NK-92 treated with Interleukin-12 subunit alpha and Interleukin-12 subunit beta, amount 100 ng/mL, for 24 hours (cell line): ENCODE data around the gene SPON2.
"Not testable (repeated sequence)": the region's sequence is repeated elsewhere in the genome, so short reads cannot be mapped to it uniquely, and the experiment has no call there.

ENCODE experiments used
- DNase-seq: peaks from one replicate; lab custom pipeline; 2025; lab: John Stamatoyannopoulos, UW

The SPON2 gene

DNA sequence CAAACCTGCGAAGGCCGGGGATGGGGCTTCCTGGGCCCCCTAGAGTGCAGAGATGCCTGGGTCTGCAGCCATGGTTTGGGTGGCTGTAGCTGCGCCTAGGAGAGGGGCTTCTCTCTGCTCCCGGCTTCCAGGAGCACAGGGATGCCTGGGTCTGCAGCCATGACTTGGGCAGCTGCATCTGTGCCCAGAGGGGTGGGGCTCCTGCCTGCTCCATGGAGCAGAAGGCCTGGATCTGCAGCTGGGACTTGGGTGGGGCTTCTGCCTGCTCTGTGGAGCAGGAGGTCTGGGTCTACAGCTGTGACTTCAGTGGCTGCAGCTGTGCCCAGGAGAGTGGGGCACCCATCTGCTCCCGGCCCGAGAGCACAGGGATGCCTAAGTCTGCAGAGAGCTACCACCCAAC, 20.8 kb downstream of the SPON2 start:
- DNase-seq = no peak

GRCh38 chr4:1150875-1151274, 21.5 kb downstream of the SPON2 start:
- no peak for DNase-seq

DNA sequence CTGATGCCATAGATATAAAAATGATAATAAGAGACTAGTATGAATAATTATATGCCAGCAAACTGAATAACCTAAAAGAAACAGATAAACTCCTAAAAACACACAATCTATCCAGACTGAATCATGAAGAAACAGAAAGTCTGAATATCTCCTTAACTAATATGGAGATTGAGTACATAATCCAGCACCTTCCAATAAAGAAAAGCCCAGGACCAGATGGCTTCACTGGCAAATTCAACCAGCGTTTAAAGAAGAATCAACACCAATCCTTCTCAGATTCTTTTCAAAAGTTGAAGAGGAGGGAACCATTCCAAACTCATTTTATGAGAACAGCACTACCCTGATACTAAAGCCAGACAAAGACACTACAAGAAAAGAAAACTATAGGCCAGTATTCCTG, 32.5 kb downstream of the SPON2 start:
- DNase-seq = no peak

- no peak for DNase-seq
Observed at GRCh38 chr4:1137850-1138249, 34.5 kb downstream of the SPON2 start.

DNA sequence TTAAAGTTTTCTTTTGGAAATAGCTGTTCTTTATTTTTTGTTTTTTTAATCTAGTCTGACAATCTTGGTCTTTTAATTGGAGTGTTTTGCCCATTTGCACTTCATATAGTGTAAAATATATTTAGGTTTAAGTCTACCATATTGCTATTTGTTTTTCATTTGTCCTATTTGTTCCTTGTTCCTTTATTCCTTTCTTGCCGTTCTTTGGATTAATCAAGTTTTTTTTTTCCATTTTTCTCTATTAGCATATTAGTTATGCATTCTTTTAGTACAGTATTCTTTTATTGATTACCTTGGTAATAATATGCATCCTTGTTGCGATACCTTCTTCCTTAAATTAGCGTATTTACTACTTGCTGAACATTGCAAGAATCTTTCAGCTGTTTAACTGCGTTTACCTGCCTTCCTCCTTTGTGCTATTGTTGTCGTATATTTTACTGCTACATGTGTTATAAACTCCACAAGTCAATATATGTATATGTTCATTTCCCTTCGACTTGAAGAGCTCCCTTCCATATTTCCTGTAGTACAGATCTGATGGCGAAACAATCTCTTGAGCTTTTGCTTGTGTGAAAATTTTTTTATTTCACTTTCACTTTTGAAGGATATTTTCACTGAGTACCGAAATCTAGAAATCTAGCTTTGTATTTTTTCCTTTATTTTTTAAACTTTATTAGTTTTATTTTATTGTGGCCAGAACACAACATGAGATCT, 35.2 kb downstream of the SPON2 start:
- DNase-seq = no peak

GRCh38 chr4:1136048-1136447, 36.3 kb downstream of the SPON2 start:
- DNase-seq = no peak

GRCh38 chr4:1133033-1133432, 39.4 kb downstream of the SPON2 start:
- DNase-seq = no peak

DNA sequence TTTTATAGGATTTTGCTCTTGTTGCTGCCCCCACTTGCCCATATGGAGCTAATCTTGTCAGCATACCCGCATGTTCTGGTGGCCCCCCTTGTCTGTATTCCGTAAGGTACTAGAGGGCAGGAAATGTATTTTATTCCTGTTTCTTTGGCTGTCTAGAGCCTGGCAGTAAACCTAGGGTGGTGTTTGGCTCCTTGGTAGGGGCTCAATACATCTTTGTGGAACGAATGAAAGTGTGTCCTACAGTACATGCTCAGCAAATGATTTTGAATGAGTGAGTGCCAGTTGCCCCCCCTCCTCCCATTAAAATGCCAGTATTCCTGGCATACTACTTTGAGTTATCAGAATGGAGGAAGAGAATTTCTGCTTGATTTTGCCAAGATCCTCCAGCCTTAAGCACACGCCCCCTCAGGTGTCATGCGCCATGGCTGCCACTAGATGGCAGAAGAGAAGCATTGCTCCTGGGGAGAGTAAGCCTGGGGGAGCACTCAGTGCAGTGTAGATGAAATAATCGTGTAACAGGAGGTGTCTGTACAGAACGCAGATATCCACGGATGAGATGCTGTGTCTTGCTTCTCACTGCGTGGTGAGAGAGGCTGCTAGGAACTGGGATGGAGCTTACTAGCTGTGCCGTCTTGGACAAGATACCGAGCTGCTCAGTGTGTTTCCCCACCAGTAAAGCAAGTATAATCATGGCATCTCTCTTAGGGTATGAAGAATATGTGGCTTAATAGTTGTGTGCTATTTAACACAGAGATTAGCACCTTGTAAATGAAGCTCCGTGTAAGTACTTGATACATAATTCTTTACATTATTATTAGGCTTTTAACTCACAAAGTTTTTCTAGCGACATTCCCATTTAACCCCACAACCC, 41.8 kb downstream of the SPON2 start:
- peak; percentile 22 for DNase-seq

DNA sequence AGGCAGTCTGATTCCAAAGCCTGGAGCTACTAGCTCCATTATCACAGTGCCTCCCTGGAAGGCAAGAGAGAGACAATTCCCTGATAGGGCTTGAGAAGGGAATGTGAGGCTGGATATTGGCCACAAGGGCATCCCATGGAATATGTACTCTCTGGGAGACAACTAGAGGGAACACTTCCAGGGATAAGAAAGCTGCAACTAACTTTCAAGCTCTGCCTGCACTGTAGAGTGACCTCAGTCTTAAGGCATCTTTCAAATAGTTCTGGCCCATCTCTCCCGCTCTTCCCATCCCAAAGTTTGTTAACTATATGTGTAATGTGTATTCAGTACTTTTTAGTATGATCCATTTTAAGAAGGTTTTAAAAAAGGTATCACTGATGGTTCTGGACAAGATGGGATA, 45.9 kb downstream of the SPON2 start:
- DNase-seq = no peak

GRCh38 chr4:1125466-1125865, 46.9 kb downstream of the SPON2 start:
- DNase-seq = not testable (repeated sequence)

- no peak for DNase-seq
Observed at GRCh38 chr4:1124818-1125217, 47.6 kb downstream of the SPON2 start.

DNA sequence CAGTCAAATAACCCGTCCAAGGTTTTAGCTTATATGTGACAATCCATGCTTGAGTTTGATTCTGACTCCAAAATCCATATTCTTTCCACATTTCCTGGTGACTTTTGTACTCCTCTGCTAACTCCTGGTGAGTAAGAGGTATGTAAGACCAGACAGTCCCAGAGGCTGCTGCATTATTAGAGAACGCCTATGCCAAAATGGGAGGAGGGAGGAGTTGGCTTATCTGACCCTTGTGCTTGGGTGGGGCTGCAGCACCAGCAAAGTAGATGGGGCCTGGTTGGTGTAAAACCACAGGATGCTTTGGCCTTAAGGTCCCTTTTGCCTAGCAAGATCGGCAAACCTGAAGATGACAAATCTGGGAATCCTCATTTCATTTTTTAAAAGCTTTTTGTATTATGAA, 49.9 kb downstream of the SPON2 start:
- no peak for DNase-seq
